Transverse colon (tissue), 3 donors: Measurements from ENCODE around the gene RABGEF1.

Experiments used
- CTCF ChIP-seq, 5 experiments: fragments of 200-600 bp in 3 of 5; fragments of 450-650 bp in 2 of 5; sonication (generic) in 3 of 5; IDR thresholded peaks; 1 replicate in 2 of 5; 2 replicates in 3 of 5; pipeline ENCODE4 v1.5.1; 2016 to 2017; ENCODE audit warnings: antibody characterized with exemption in 5 of 5, inconsistent platforms in 3 of 5, mild to moderate bottlenecking in 2 of 5, moderate library complexity in 1 of 5
- POLR2A ChIP-seq: fragments of 450-650 bp; IDR thresholded peaks from one replicate; pipeline ENCODE4 v1.6.1; 2016; ENCODE audit warnings: antibody characterized with exemption, mild to moderate bottlenecking, moderate library complexity

- TF ChIP-seq CTCF (IDR thresholded peaks at IDR 0.05), result no peak
- TF ChIP-seq POLR2A, result no peak
Observed at GRCh38 chr7:66737667-66738066, 2.9 kb upstream of the RABGEF1 start.
